GM03348 (cell line): ENCODE measurements around the gene FUCA1.

Experiments used
- DNase-seq: peaks from one replicate; pipeline ENCODE4 v3.0.0; 2012; ENCODE audit warnings: low spot score

FUCA1 gene

GRCh38 chr1:23801338-23801748 lies 66.7 kb downstream of the FUCA1 start:
- DNase-seq, result no peak

- peak; percentile 98 for DNase-seq
Observed at GRCh38 chr1:23800400-23801337, 67.4 kb downstream of the FUCA1 start, which contains the start of gene GALE. Gene GALE, minus strand, starts transcription at chr1:23800754. Its CDS starts 1,747 bp downstream, at chr1:23799007.

GRCh38 chr1:23799570-23800399 lies 68.3 kb downstream of the FUCA1 start:
- DNase-seq, result peak; percentile 70

- DNase-seq, result no peak
Observed at GRCh38 chr1:23799255-23799569, 68.9 kb downstream of the FUCA1 start.

GRCh38 chr1:23798662-23799142 lies 69.4 kb downstream of the FUCA1 start:
- DNase-seq, result no peak

- DNase-seq, result no peak
Observed at GRCh38 chr1:23797478-23798448, 70.3 kb downstream of the FUCA1 start.

- no peak for DNase-seq
Observed at GRCh38 chr1:23796466-23797271, 71.4 kb downstream of the FUCA1 start.

- DNase-seq, result no peak
Observed at GRCh38 chr1:23795676-23796465, 72.2 kb downstream of the FUCA1 start.
